GM12874 (cell line): Measurements from ENCODE around the gene RNF157.

ENCODE experiments used
- TF ChIP-seq, protein P1 (sequence below): IDR thresholded peaks from 2 replicates; pipeline ENCODE4 v1.5.1; 2011; ENCODE audit warnings: low read depth, mild to moderate bottlenecking, control low read depth, low read length, moderate library complexity; ENCODE audit not compliant: insufficient read depth

RNF157 gene

GRCh38 chr17:76173474-76173873 is 66.8 kb downstream of the RNF157 start:
- TF ChIP-seq, protein P1, sequence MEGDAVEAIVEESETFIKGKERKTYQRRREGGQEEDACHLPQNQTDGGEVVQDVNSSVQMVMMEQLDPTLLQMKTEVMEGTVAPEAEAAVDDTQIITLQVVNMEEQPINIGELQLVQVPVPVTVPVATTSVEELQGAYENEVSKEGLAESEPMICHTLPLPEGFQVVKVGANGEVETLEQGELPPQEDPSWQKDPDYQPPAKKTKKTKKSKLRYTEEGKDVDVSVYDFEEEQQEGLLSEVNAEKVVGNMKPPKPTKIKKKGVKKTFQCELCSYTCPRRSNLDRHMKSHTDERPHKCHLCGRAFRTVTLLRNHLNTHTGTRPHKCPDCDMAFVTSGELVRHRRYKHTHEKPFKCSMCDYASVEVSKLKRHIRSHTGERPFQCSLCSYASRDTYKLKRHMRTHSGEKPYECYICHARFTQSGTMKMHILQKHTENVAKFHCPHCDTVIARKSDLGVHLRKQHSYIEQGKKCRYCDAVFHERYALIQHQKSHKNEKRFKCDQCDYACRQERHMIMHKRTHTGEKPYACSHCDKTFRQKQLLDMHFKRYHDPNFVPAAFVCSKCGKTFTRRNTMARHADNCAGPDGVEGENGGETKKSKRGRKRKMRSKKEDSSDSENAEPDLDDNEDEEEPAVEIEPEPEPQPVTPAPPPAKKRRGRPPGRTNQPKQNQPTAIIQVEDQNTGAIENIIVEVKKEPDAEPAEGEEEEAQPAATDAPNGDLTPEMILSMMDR = no peak

DNA sequence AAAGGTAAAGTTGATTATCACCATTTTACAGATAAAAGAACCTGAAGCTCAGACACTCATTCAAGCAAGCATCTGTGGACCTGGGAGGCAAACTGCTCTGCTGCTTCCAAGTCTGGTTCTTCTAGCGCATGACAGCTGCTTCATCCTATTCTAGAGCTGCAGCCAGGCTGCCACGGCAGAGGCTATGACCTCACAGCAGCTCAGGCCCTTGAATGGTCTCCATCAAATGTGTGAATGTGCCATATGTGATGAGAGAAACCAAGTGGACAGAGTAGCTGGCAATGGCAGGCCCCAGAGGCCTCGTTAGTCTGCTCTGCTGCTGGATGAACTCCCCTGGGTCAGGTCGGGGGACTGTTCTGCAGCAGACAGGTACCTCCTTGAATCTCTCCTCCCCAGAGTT is 68.6 kb downstream of the RNF157 start:
- TF ChIP-seq, protein P1 = no peak

DNA sequence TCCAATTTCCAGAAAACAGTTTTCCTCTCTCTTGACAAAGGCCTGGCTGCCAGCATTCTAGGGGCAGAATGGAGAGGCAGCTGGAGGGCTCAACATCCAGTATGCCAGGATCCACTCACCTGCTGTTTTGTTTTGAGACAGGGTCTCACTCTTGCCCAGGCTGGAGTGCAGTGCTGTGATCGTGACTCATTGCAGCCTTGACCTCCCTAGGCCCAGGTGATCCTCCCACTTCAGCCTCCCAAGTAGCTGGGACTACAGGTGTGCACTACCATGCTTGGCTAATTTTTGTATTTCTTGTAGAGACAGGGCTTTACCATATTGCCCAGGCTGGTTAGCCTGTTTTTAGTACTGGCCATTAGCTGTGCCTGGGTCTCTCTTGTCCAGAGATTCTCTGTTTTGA is 70.2 kb downstream of the RNF157 start:
- TF ChIP-seq, protein P1 = no peak

DNA sequence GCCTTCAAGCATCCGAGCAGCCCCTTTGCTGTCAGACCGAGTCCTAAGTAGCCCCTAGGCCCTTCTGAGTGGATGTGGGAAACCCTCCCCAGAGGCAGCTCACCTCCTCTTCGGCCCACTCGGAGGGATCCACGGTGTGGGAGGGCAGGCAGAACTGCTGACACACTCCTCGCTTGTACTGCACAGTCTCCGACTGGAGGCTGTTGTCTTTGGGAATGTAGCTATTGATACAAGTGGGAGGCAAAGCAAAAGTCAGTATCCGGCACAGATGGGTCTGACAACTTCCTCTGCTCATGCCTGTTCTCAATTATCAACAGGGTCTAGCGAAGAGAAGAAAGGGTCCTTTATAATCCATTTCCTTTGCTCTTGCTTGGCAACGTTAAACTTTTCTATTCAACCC is 73.4 kb downstream of the RNF157 start:
- TF ChIP-seq, protein P1 = no peak

DNA sequence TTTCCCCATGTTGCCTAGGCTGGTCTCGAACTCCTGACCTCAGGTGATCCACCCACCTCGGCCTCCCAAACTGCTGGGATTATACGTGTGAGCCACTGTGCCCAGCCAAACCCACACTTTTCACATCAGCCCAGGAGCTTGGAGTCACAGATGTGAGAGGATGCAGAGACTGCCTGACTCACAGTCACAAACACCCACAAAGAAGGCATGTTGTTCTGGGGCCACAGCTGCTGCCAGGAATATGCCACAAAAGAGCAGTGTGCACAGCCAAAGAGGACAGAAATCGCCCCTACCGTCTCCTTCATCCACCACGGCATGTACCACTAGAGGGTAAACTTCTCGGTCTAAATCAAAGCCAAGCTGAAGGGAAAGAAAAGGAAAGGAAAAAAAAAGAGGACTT is 74.1 kb downstream of the RNF157 start:
- TF ChIP-seq, protein P1 = no peak

DNA sequence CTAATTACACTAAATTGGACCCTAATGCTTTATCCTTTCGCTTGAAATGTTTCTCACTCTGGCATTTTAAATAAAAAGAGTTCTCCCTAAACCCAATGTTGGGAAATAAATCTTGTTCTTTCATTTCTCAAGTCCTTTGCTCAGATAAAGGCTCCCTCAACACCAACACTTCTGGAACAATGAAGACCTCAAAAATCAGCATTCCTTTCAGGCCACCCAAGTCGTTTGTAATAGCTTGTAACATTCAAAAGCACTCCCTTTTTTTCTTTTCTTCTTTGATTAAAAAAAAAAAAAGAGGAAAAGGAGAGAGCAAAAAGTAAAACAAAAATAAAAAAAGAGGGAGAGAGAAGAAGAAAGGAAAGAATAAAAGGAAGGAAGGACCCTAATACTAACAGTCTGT is 76.0 kb downstream of the RNF157 start:
- TF ChIP-seq, protein P1 = no peak

GRCh38 chr17:76163919-76164318 is 76.4 kb downstream of the RNF157 start:
- TF ChIP-seq, protein P1 = no peak
